Retina (tissue), 1 donor: Measurements from ENCODE around the gene NUMBL.
"Not testable (repeated sequence)": the region's sequence is repeated elsewhere in the genome, so short reads cannot be mapped to it uniquely, and the experiment has no call there.

Experiments
- DNase-seq: peaks from one replicate; pipeline ENCODE4 v3.0.0-alpha.2; 2016

Gene NUMBL

DNA sequence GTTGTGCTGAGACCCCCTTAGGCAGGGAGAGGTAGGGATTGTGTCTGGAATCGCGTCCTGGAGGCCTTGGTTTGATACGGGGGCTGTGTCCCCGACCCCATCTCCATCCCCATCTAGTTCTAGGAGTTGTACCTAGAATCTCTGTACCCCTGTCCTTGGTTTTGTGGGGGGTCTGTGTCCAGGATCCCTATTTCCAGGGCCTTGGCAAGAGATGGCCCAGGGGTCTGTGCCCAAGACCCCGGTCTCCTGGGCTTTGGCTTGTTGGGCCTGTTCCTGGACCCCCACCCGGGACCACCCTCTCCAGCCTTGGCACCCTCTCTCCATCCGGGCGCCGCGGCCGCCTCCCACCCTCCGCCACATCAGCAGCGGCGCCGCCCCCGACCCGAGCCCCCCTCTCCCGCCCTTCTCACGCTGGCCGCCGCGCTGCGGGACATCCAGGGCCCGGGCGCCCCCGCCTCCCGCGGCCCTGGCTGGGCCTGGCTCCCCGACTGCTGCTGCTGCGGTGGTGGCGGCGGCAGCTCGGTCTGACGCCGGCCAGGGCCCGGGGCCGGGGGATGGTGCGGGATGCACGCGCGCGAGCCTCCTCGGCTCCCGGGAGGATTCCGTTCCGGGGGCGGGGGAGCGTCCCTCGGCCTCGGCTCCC, at the start of gene NUMBL:
NUMBL (minus strand) TSS at position 602 of the 643 bp plus-strand sequence; CDS start at position 434, 168 bp downstream.
- DNase-seq, result peak; percentile 51

DNA sequence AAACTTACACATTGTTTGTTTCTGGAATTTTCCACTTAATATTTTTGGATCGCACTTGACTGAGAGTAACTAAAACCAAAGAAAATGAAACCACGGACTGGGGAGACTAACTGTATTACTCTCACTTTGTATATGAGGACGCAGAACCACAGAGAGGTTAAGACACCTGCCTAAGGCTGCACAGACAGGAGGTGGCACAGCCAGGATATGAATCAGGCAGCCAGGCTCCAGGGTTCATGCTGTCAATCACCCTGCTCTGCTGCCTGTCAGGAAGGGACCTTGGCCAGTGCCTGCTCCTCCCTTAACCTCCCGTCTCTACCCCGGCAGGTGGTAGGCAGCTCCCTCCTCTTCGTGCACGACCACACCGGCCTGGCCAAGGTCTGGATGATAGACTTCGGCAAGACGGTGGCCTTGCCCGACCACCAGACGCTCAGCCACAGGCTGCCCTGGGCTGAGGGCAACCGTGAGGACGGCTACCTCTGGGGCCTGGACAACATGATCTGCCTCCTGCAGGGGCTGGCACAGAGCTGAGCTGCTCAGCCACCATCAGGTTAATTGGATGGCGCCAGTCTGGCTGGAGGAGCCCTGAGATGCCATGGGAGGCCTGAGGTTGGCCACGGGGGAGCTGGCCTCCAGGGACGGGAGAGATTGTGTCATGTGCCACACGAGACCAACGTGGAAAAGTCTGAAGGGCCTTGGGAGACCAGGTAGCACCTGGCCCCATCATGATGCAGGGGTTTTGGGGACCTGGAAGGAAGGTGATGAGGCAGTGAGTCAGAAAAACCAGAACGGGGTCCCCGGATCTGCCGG, 48.8 kb upstream of the NUMBL start:
- DNase-seq, result no peak

DNA sequence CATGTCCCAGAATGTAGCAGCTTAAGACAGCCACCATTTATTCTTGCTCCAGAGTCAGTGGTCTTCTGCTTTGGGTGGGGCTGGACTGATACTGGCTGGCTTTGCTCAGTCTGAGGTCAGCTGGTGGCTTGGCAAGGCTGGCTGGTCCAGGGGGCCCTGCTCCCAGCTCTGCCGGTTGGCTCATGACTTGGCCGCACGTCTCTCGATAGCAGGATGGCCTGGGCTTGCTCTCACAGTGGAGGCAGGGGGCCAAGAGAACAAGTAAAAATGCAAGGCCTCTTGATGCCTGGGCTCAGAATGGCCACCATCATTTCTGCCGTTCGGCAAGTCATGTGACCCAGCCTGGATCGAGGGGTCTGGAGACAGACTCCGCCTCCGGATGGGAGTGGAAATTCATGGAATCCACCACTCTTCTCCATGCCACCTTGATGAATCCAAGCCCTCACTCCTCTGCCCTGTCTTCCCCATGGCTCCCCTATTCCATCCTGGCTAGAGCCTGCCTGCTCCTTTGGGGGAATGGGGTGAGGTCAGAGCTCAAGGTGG, 46.7 kb upstream of the NUMBL start:
- no peak for DNase-seq

DNA sequence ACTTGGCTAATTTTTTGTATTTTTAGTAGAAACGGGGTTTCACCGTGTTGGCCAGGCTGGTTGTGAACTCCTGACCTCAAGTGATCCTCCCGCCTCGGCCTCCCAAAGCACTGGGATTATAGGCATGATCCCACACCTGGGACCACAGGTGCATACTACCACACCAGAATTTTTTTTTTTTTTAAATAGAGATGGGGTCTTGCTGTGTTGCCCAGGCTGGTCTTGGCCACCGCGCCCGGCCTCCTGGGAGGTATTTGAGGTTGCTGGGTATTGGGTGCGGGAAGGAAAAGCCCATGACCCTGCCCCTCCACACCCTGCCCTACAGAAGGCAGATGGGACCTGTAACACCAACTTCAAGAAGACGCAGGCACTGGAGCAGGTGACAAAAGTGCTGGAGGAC, 46.2 kb upstream of the NUMBL start:
- no peak for DNase-seq

DNA sequence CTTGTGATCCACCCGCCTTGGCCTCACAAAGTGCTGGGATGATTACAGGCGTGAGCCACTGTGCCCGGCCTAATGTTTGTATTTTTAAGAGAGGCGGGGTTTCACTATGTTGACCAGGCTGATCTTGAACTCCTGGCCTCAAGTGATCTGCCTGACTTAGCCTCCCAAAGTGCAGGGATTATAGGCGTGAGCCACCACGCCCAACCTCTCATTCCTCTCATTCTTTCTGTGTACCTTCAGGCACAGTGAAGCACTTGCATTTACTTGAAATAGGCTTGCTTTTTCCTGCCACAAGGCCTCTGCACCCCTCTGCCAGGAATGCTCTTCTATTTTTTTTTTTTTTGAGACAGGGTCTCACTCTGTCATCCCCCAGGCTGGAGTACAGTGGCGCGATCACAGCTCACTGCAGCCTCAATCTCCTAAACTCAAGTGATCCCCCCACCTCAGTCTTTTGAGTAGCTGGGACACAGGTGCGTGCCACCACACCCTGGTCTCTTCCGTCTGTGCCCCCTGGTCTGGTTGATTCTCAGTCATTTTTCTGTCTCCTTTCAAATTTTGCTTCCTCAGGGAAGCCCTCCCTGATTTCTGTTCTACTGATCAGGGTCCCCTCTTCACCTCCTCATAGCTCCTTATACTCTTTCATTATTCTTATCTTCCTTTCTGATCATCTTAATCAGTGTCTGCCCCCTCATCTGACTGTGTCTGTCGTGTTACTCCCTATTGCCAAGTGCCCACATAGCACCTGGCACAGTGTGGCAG, 44.7 kb upstream of the NUMBL start:
- DNase-seq, result no peak

DNA sequence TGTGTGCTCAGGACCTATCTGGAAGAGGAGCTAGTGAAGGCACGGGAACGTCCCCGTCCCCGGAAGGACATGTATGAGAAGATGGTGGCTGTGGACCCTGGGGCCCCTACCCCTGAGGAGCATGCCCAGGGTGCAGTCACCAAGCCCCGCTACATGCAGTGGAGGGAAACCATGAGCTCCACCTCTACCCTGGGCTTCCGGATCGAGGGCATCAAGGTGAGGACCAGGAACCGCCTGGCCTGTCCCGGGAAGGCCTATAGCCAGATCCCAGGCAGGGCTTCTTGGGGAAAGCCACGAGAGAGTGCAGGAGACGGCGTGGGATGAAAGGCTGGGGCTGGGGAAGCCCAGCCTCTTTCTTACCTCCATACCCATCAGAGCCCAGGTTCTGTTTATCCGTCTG, 42.7 kb upstream of the NUMBL start:
- DNase-seq, result no peak

DNA sequence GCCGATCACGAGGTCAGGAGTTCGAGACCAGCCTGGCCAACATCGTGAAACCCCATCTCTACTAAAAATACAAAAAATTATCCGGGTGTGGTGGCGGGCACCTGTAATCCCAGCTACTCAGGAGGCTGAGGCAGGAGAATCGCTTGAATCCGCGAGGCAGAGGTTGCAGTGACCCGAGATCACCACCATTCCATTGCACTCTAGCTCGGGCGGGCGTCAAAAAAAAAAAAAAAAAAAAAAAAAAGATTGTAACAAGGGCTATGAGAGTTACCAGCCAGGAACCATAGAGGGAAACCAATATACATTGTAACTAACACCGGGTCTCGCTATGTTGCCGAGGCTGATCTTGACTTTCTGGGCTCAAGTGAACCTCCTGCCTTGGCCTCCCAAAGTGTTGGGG, 41.9 kb upstream of the NUMBL start:
- not testable (repeated sequence) for DNase-seq

DNA sequence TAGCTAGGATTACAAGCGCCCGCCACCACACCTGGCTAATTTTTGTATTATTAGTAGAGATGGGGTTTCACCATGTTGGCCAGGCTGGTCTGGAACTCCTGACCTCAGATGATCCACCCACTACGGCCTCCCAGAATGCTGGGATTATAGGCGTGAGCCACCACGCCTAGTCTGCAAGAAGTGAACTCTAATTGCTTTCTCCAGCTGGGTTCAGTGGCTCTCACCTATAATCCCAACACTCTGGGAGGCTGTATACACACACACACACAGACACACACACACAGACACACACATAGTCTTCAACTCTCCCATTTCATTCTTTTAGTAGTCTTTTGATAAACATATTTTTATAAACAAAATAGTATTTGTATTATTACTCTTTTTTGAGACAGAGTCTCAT, 39.6 kb upstream of the NUMBL start:
- not testable (repeated sequence) for DNase-seq

DNA sequence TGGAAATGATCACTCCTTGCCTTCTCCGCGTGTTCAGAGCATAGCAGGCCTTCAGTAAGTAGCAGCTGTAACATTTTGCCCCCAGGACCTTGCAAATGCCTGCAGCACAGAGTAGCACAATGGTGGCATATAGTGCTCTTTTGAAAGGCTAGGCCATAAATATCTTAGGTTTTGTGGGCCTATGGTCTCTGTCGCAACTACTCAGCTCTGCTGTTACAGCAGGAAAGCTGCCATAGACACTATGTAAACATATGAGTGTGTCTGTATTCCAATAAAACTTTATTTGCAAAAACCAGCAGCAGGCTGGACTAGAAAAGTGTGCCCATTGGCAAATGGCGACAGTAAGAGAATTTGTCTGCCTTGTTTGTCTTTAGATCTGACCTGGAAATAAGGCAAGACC, 35.8 kb upstream of the NUMBL start:
- no peak for DNase-seq

DNA sequence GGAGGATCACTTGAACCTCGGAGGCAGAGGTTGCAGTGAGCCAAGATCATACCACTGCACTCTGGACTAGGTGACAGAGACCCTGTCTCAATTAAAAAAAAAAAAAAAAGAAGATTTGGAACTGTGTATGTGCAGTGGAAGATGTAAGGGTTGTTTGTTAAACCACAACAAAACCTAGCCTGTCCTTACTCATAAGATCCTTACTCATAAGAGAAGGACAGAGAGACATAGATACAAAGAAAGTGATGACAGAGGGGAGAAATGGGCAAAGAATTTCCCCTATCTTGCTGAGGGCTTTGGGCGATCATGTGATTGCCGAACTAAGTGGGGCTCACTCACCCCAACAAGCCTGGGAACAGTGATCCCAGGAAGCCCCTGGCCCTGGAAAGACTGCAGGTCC, 34.4 kb upstream of the NUMBL start:
- no peak for DNase-seq

DNA sequence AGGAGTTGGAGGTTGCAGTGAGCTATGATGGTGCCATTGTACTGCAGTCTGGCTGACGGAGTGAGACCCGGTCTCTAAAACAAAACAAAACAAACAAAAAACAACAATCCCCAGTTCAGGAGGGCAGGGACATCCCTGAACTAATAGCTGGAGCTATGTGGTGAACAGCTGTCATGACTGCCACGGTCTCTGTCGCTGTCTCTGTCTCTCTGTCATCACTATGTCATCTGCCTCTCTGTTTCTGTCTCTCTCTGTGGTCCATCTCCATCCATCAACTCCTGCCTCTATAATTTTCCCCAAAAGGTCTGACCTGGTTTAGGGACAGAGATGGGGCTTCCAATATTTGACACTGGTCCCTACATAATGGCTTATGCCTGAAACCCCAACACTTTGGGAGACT, 33.9 kb upstream of the NUMBL start:
- no peak for DNase-seq

DNA sequence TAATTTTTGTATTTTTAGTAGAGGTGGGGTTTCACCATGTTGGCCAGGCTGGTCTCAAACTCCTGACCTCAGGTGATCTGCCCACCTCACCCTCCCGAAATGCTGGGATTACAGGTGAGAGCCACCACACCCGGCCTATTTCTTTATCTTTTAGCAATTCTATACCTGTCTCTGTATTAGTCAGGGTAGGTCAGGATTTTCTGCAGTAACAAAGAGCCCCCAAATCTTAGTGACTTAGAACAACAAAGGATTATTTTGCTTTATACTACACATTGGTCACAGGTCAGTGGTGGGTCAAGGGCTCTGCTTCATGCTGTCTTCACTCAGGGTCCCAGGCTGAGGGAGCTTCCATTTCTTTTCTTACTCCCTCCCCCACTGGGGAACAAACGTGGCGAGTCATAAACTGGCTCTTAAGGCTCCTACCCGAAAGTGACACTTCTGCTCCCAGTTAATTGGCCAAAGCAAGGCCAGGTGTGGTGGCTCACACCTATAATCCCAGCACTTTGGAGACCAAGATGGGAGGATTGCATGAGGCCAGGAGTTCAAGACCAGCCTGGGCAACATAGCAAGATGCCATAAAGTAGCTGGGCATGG, 33.3 kb upstream of the NUMBL start:
- no peak for DNase-seq

DNA sequence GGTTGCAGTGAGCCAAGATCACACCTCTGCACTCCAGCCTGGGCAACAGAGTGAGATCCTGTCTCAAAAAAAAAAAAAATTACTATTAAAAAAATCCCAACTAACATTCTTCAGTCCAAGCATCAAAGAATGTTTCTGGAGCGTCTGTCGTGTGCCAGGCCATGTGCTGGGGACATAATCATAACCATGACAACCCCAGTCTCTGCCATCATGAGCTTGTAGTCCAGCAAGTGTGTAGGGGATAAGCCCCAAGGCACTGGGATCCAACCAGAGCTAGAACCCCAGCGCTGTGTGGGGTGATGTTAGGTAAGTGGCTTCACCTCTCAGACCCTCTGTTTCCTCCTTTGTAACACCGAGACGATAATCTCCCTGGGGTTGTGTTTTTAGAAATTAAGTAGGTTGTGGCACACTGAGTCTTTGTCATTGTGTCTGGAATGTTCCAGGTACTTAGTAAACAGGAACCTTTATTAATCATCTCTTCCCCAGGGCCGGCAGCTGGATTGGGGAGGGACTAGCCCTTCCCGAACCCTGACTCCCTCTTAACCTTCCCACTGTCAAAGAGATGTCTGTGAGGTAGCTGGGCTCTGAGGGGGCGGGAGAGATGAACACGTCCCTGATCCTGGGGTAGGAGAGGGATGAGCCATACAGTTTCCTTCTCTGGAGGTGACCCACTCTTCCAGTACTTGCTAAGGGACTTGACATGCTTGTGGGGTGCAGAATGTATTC, 31.6 kb upstream of the NUMBL start:
- DNase-seq, result no peak

DNA sequence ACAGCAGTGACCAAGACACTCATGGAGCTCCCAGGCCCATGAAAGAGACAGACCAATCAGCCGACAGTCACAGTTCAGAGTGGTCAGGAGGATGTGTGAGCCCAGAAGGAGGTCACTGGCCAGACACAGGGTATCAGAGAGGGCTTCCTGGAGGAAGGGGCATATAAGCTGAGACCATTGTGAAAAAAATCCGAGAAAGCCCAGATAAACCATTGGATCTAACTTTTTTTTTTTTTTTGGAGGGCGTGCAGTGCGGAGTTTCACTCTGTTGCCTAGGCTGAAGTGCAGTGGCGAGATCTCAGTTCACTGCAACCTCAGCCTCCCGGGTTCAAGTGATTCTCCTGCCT, 30.7 kb upstream of the NUMBL start:
- DNase-seq, result no peak

DNA sequence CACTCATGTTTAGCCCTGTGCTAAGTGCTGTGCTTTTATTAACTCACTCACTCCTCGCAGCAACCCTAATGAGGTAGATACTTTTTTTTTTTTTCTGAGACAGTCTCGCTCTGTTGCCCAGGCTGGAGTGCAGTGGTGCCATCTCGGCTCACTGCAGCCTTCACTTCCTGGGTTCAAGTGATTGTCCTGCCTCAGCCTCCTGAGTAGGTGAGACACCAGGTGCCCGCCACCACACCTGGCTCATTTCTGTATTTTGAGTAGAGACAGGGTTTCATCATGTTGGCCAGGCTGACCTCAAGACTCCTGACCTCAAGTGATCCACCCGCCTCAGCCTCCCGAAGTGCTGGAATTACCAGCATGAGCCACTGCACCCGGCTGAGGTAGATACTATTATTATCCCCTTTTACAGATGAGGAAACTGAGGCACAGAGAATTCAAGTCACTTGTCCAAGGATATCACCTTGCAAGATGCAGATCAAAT, 29.0 kb upstream of the NUMBL start:
- DNase-seq, result no peak

DNA sequence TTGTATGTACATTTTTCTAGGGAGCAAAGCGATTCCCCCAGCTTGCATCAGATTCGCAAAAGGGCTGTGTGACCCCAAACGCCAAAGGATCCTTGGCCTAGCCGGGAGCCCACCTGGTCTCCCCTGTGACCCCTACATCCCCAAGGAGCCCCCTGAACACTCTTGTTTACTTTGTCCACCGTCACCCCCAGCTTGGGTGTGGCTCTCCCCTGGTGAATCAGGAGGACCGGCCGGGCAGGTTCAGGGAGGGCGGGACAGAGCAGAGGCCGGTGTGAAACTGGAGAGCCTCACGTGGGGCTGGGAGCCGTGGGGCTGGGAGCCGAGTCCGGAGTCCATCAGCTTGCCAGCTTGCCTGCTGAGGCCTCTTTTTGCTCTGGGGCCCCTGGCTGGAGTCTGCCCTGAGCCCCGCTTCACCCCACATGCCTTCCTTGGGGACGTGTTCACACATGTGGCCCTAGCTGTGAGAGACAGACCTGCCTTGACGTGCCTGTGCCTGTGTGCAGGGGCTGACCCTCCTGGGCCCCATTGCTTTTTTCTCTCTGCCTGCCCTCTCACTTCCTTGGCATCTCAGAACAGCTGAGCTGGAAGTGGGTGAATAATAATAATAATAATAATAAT, 28.4 kb upstream of the NUMBL start:
- peak; percentile 41 for DNase-seq

DNA sequence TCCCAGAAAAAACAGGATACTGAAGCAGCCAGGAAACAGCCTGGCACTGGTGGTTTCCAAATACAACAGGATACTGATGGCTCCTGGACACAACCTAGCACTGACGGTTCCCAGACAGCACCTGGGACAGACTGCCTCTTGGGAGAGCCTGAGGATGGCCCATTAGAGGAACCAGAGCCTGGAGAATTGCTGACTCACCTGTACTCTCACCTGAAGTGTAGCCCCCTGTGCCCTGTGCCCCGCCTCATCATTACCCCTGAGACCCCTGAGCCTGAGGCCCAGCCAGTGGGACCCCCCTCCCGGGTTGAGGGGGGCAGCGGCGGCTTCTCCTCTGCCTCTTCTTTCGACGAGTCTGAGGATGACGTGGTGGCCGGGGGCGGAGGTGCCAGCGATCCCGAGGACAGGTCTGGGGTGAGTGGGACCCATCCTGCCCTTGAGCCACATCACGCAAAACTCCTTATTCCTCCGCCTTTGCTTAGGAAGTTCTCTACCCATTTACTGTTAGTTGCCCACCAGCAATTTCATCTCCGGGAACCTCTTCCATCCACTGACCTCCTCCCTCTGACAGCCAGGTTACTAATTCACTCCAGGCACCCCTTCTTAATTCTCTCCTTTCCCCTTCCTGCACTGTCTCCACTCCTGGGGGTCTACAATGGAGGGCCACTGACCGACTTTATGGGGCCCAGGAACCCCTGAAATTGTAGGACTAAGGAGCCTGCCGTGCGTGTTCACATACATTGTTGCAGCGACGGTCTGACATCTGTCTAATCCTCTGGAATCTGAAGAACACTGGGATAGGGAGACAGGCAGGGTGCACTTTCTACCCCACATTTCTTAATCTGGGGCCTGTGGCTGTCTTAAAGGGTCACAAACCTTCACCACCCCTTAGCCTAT, 27.7 kb upstream of the NUMBL start:
- DNase-seq, result peak; percentile 19

DNA sequence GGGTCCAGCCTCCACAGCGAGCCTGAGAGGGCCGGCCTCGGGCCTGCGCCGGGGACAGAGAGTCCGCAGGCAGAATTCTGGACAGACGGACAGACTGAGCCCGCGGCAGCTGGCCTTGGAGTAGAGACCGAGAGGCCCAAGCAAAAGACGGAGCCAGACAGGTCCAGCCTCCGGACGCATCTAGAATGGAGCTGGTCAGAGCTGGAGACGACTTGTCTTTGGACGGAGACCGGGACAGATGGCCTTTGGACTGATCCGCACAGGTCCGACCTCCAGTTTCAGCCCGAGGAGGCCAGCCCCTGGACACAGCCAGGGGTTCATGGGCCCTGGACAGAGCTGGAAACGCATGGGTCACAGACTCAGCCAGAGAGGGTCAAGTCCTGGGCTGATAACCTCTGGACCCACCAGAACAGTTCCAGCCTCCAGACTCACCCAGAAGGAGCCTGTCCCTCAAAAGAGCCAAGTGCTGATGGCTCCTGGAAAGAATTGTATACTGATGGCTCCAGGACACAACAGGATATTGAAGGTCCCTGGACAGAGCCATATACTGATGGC, 27.0 kb upstream of the NUMBL start:
- peak; percentile 59 for DNase-seq

DNA sequence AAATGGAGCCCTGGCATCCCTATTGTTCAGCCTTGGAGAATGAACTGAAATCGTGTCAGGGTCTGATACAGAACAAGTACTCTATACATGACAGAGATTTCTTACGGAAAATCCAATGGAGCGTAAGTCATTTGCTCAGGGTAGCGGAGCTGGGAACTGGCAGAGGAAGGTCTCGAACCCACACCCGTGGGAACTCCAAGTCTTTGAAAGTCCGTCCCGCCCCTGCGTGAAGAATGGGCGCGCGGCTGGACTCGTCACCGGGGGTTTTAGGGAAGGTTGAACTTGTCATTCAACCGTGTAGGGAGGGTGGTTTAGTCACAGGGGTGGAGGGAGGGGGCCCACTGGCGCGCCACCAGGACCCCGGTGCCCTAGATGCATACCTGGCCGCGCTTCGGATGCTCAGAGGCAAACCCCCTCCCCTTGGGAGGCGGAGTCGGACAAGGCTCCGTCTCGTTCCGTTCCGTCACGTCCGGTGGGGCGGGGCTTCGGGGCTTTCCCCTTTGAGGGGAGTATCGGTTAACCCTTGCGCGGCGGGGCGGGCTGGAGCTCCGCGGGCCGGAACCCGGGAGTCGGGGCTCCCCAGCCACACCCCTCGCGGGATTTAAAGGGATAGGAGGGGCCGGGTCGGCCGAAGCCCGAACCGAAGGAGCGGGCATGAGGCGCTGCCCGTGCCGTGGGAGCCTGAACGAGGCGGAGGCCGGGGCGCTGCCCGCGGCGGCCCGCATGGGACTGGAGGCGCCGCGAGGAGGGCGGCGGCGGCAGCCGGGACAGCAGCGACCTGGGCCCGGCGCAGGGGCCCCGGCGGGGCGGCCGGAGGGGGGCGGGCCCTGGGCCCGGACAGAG, 26.3 kb upstream of the NUMBL start, which contains the start of the genes COQ8B and ITPKC:
COQ8B (minus strand) TSS at position 405 of the 843 bp plus-strand sequence. CDS start 2,254 bp downstream, outside the sequence.
ITPKC (plus strand) TSS at position 631 of the 843 bp plus-strand sequence; CDS start at position 655, 24 bp downstream.
- DNase-seq, result peak; percentile 98
